ENCODE data around the gene UVRAG.

- TF ChIP-seq POLR2A (IDR thresholded peaks at IDR 0.05; ENCODE audit: low read length) (no peak), GATA1 (IDR thresholded peaks at IDR 0.05; ENCODE audit: low read depth, low read length) (no peak)
Observed at GRCh38 chr11:75813124-75813523, 1.9 kb upstream of the UVRAG start.
